Upper lobe of left lung (tissue), 6 donors: ENCODE data around the gene PTGDR2. TPM values are rescaled to one million over a fixed set of nuclear protein-coding genes. Genes with fewer than 3 reads are reported as not detected.
A peak's percentile ranks its signal among the peaks of the same experiment; 100 is the strongest.

Experiments
- ATAC-seq, 2 donors: fragments of 200-7000 bp; cut with Tn5 transposase; one replicate each; pipeline ENCODE4 v1.9.1; 2022; ENCODE audit warnings: mild to moderate bottlenecking in 2 of 2, moderate library complexity in 2 of 2; ENCODE audit not compliant: low FRiP score in 2 of 2
- DNase-seq, 2 donors: peaks; one replicate each; pipeline ENCODE4 v3.0.0-alpha.2; 2019 to 2020
- H3K27ac ChIP-seq, 4 donors: fragments of 200-600 bp; sonication (generic); one replicate each; pipeline ENCODE4 v1.5.1; 2016 to 2019
- H3K27me3 ChIP-seq, 4 donors: fragments of 200-600 bp; sonication (generic); one replicate each; pipeline ENCODE4 v1.5.1; 2017 to 2019
- H3K36me3 ChIP-seq, 4 donors: fragments of 200-600 bp; sonication (generic); one replicate each; pipeline ENCODE4 v1.5.1; 2016 to 2019
- H3K4me1 ChIP-seq, 4 donors: fragments of 200-600 bp; sonication (generic); one replicate each; pipeline ENCODE4 v1.5.1; 2018 to 2019
- H3K4me3 ChIP-seq, 4 donors: fragments of 200-600 bp; sonication (generic); one replicate each; pipeline ENCODE4 v1.5.1; 2017 to 2019; ENCODE audit warnings: mild to moderate bottlenecking in 2 of 4, moderate library complexity in 1 of 4
- H3K9me3 ChIP-seq, 4 donors: fragments of 200-600 bp; sonication (generic); one replicate each; pipeline ENCODE4 v1.5.1; 2018 to 2019
- CTCF ChIP-seq, 6 experiments: fragments of 450-650 bp in 4 of 6; fragments of 200-600 bp in 2 of 6; sonication (generic) in 2 of 6; IDR thresholded peaks; one replicate each; pipeline ENCODE4 v1.5.1; 2016 to 2019; ENCODE audit warnings: antibody characterized with exemption in 6 of 6
- EP300 ChIP-seq, 4 donors: sonication (generic); formaldehyde crosslinking; IDR thresholded peaks; one replicate each; pipeline ENCODE4 v1.5.1; 2017; ENCODE audit warnings: antibody characterized with exemption in 4 of 4, control low read depth in 2 of 4
- POLR2A ChIP-seq, 4 donors: fragments of 450-650 bp; IDR thresholded peaks; one replicate each; pipeline ENCODE4 v1.5.1; 2016 to 2017; ENCODE audit warnings: antibody characterized with exemption in 4 of 4, mild to moderate bottlenecking in 2 of 4
- POLR2AphosphoS5 ChIP-seq, 2 donors: sonication (generic); formaldehyde crosslinking; IDR thresholded peaks; one replicate each; pipeline ENCODE4 v1.5.1; 2017; ENCODE audit warnings: antibody characterized with exemption in 2 of 2
- WGBS, 2 donors: methylation state at CpG; one replicate each; pipeline ENCODE4 v1.1.5; 2017 to 2018; 5-methylcytosine and 5-hydroxymethylcytosine counted together
- total RNA-seq, 6 donors: library from RNA; depleted of rRNA in 4 of 6; stranded (reverse); fragments of >200 nt in 4 of 6; gene quantifications; one replicate each; pipeline versions ENCODE4 v1.1.0 to v1.2.1, GENCODE V29; 2016 to 2021
- donor health status: DM: no; HTN: no; CAD: no; lungs with moderate emphysema.
- donor health status: DM: no; HTN: yes; CAD: no; lungs with severe emphysema.

Gene PTGDR2
- total RNA-seq, 6 donors from 2014 or later = 0.49 to 1.5 (median 1.1) TPM; not detected in 2

- no peak within 1 kb of the TSS for H3K27ac ChIP-seq
- ATAC-seq (peak in 1 of 2 donors; percentile 5), DNase-seq (peak; percentile 18 to 65)
- no peak within 1 kb of the TSS for H3K4me3 ChIP-seq
- no peaks in the 10 kb centered on the region for H3K27me3 ChIP-seq
- peaks cover 0 to 11% (median 8%) of the 10 kb centered on the region in 4 donors for H3K4me1 ChIP-seq
- H3K36me3 ChIP-seq = no peaks in the 10 kb centered on the region
- WGBS, 2 donors = 77 to 79% methylated on average over 7 to 12 of the region's 13 CpGs
- no peak for TF ChIP-seq EP300 (IDR thresholded peaks at IDR 0.05)
- no peak for TF ChIP-seq POLR2AphosphoS5 (IDR thresholded peaks at IDR 0.05)
- TF ChIP-seq POLR2A (IDR thresholded peaks at IDR 0.05) = no peak
- TF ChIP-seq CTCF (IDR thresholded peaks at IDR 0.05) = no peak
- H3K9me3 ChIP-seq = no peaks in the 10 kb centered on the region
Measured at GRCh38 chr11:60866911-60867870, 11.4 kb upstream of the PTGDR2 start, which contains the start of gene ZP1. ZP1 (plus strand) TSS chr11:60867542; CDS start chr11:60867562, 20 bp downstream.

GRCh38 chr11:60864856-60865513, 9.2 kb upstream of the PTGDR2 start:
- TF ChIP-seq POLR2AphosphoS5 (IDR thresholded peaks at IDR 0.05) = no peak
- TF ChIP-seq CTCF (IDR thresholded peaks at IDR 0.05) = no peak
- no peak for TF ChIP-seq EP300 (IDR thresholded peaks at IDR 0.05)
- no peak for TF ChIP-seq POLR2A (IDR thresholded peaks at IDR 0.05)
- Histone ChIP-seq H3K27me3 (no peaks in the 10 kb centered on the region), H3K27ac (no peak overlapping the region), H3K36me3 (no peaks in the 10 kb centered on the region), H3K4me3 (no peak overlapping the region), H3K4me1 (no peaks in the 10 kb centered on the region), H3K9me3 (no peaks in the 10 kb centered on the region)
- WGBS, 2 donors = 76 to 79% methylated on average over 7 of the region's 7 CpGs
- ATAC-seq (no peak), DNase-seq (peak in 1 of 2 donors; percentile 10)

GRCh38 chr11:60863550-60864521, 8.1 kb upstream of the PTGDR2 start:
- H3K4me3 ChIP-seq = no peak overlapping the region
- H3K36me3 ChIP-seq = no peaks in the 10 kb centered on the region
- no peak overlapping the region for H3K27ac ChIP-seq
- H3K9me3 ChIP-seq = no peaks in the 10 kb centered on the region
- H3K27me3 ChIP-seq = no peaks in the 10 kb centered on the region
- no peak for TF ChIP-seq POLR2AphosphoS5 (IDR thresholded peaks at IDR 0.05)
- no peak for TF ChIP-seq CTCF (IDR thresholded peaks at IDR 0.05)
- no peak for TF ChIP-seq EP300 (IDR thresholded peaks at IDR 0.05)
- TF ChIP-seq POLR2A (IDR thresholded peaks at IDR 0.05) = no peak
- no peaks in the 10 kb centered on the region for H3K4me1 ChIP-seq
- ATAC-seq (peak in 1 of 2 donors; percentile 45), DNase-seq (peak in 1 of 2 donors; percentile 10)
- 78 to 81% methylated on average over 16 of the region's 16 CpGs for WGBS, 2 donors

- WGBS, 2 donors = 87 to 92% methylated on average over 9 of the region's 9 CpGs
- Histone ChIP-seq H3K36me3 (no peaks in the 10 kb centered on the region), H3K9me3 (no peaks in the 10 kb centered on the region), H3K27ac (no peak overlapping the region), H3K27me3 (no peaks in the 10 kb centered on the region), H3K4me1 (no peaks in the 10 kb centered on the region), H3K4me3 (no peak overlapping the region)
- DNase-seq (peak in 1 of 2 donors; percentile 1), ATAC-seq (no peak)
- TF ChIP-seq EP300 (IDR thresholded peaks at IDR 0.05) (no peak), CTCF (IDR thresholded peaks at IDR 0.05) (no peak), POLR2A (IDR thresholded peaks at IDR 0.05) (no peak), POLR2AphosphoS5 (IDR thresholded peaks at IDR 0.05) (no peak)
Measured at GRCh38 chr11:60862171-60862570, 6.4 kb upstream of the PTGDR2 start.
